Smooth muscle cell (in vitro differentiated cells): ENCODE data around the gene NIT1. TPM values are rescaled to one million over a fixed set of nuclear protein-coding genes. Genes with fewer than 3 reads are reported as not detected.

Source experiments
- DNase-seq: peaks from one replicate; lab custom pipeline; 2025; ENCODE audit not compliant: unreplicated experiment; lab: John Stamatoyannopoulos, UW
- H2AFZ ChIP-seq: fragments of 200-600 bp; sonication (generic); 2 replicates; pipeline ENCODE4 v1.6.0; 2016; ENCODE audit warnings: antibody characterized with exemption, low read depth, mild to moderate bottlenecking
- H3F3A ChIP-seq: fragments of 200-600 bp; sonication (generic); 2 replicates; pipeline ENCODE4 v1.6.0; 2017; ENCODE audit warnings: antibody characterized with exemption, low read depth
- H3K27ac ChIP-seq: fragments of 200-600 bp; sonication (generic); 2 replicates; pipeline ENCODE4 v1.5.1; 2016; ENCODE audit warnings: low read depth, mild to moderate bottlenecking
- H3K27me3 ChIP-seq: fragments of 200-600 bp; sonication (generic); 2 replicates; pipeline ENCODE4 v1.6.1; 2016; ENCODE audit warnings: low read depth, mild to moderate bottlenecking
- H3K36me3 ChIP-seq: fragments of 200-600 bp; sonication (generic); 2 replicates; pipeline ENCODE4 v1.5.1; 2016; ENCODE audit warnings: low read depth
- H3K4me1 ChIP-seq: fragments of 200-600 bp; sonication (generic); 2 replicates; pipeline ENCODE4 v1.5.1; 2016; ENCODE audit warnings: low read depth
- H3K4me2 ChIP-seq: fragments of 200-600 bp; sonication (generic); 2 replicates; pipeline ENCODE4 v1.6.0; 2016; ENCODE audit warnings: mild to moderate bottlenecking
- H3K4me3 ChIP-seq: fragments of 200-600 bp; sonication (generic); 2 replicates; pipeline ENCODE4 v1.5.1; 2016; ENCODE audit warnings: mild to moderate bottlenecking
- H3K79me2 ChIP-seq: fragments of 200-600 bp; sonication (generic); 2 replicates; pipeline ENCODE4 v1.6.0; 2016; ENCODE audit warnings: low read depth, mild to moderate bottlenecking
- H3K9ac ChIP-seq: fragments of 200-600 bp; sonication (generic); 2 replicates; pipeline ENCODE4 v1.6.0; 2016; ENCODE audit warnings: low read depth
- H3K9me3 ChIP-seq: fragments of 200-600 bp; sonication (generic); replicated peaks from 2 replicates; pipeline ENCODE4 v1.5.1; 2016; ENCODE audit warnings: low read depth
- H4K20me1 ChIP-seq: fragments of 200-600 bp; sonication (generic); 2 replicates; pipeline ENCODE4 v1.6.0; 2016; ENCODE audit warnings: low read depth
- WGBS: methylation state at CpG from one replicate; pipeline ENCODE4 v1.1.7; 2016; ENCODE audit warnings: low lambda C conversion rate; 5-methylcytosine and 5-hydroxymethylcytosine counted together
- polyA plus RNA-seq: library from polyadenylated mRNA; unstranded; fragments of >200 nt; fragmentation: Nextera tagmentation; extraction: Ambion mirVana; gene quantifications from 2 replicates; pipeline ENCODE4 v1.2.1, GENCODE V29; 2016
- total RNA-seq: library from RNA; depleted of rRNA; stranded (reverse); fragments of >200 nt; gene quantifications from 2 replicates; pipeline ENCODE4 v1.2.3, GENCODE V29; 2014
- TF ChIP-seq, protein P1 (sequence below): fragments of 200-600 bp; sonication (generic); IDR thresholded peaks from 2 replicates; pipeline ENCODE4 v1.5.1; 2017; ENCODE audit warnings: borderline replicate concordance, mild to moderate bottlenecking, antibody characterized with exemption; ENCODE audit not compliant: insufficient read depth, poor library complexity, severe bottlenecking

The NIT1 gene
- total and polyA plus RNA-seq, 2 experiments from 2014 or later: 33.6 to 37.6 TPM

DNA sequence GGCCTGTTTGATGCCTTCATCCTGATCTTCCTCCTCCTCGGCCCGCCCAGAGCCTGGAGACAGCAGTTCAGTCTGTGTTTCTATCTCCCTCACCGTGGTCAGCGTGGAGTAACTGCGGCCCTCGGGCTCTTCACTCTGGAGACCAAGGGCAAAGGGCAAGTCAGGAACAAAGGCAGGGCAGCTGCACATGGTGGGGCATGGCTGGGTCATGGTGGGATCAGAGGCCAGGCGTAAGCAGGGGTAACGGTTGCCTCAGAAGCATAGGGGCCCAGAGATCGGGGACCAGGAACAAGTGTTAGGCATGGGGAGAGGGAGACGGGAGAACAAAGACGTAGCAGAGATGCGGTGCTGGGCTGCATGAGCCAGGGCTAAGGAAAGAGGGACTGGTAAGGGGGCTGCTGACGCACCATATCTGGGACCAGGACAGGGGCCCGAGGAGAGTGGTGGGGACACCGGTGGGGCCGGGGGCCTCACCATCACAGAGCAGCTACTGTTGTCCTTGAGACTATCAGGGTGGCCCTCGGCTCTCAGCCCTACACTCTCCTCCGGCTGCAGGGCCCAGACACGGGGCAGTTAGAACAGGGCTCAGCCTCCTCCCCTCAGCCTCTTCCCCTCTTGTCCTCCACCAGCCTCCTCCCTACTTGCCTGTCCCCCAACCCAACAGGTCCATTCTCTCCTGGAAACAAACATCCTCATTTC is 45.0 kb upstream of the NIT1 start:
- no peaks in the 10 kb centered on the region for H3K36me3 ChIP-seq
- no peak overlapping the region for H3K4me3 ChIP-seq
- no peak overlapping the region for H3K9ac ChIP-seq
- TF ChIP-seq, protein P1, sequence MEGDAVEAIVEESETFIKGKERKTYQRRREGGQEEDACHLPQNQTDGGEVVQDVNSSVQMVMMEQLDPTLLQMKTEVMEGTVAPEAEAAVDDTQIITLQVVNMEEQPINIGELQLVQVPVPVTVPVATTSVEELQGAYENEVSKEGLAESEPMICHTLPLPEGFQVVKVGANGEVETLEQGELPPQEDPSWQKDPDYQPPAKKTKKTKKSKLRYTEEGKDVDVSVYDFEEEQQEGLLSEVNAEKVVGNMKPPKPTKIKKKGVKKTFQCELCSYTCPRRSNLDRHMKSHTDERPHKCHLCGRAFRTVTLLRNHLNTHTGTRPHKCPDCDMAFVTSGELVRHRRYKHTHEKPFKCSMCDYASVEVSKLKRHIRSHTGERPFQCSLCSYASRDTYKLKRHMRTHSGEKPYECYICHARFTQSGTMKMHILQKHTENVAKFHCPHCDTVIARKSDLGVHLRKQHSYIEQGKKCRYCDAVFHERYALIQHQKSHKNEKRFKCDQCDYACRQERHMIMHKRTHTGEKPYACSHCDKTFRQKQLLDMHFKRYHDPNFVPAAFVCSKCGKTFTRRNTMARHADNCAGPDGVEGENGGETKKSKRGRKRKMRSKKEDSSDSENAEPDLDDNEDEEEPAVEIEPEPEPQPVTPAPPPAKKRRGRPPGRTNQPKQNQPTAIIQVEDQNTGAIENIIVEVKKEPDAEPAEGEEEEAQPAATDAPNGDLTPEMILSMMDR: no peak
- H3K27me3 ChIP-seq: no peaks in the 10 kb centered on the region
- no peaks in the 10 kb centered on the region for H3F3A ChIP-seq
- no peaks in the 10 kb centered on the region for H3K79me2 ChIP-seq
- no peak overlapping the region for H3K27ac ChIP-seq
- H4K20me1 ChIP-seq: no peaks in the 10 kb centered on the region
- no peaks in the 10 kb centered on the region for H3K9me3 ChIP-seq
- DNase-seq: no peak
- WGBS: 95% methylated on average over 14 of the region's 19 CpGs
- H3K4me1 ChIP-seq: peaks cover 4% of the 10 kb centered on the region
- H3K4me2 ChIP-seq: no peak overlapping the region
- no peak overlapping the region for H2AFZ ChIP-seq

DNA sequence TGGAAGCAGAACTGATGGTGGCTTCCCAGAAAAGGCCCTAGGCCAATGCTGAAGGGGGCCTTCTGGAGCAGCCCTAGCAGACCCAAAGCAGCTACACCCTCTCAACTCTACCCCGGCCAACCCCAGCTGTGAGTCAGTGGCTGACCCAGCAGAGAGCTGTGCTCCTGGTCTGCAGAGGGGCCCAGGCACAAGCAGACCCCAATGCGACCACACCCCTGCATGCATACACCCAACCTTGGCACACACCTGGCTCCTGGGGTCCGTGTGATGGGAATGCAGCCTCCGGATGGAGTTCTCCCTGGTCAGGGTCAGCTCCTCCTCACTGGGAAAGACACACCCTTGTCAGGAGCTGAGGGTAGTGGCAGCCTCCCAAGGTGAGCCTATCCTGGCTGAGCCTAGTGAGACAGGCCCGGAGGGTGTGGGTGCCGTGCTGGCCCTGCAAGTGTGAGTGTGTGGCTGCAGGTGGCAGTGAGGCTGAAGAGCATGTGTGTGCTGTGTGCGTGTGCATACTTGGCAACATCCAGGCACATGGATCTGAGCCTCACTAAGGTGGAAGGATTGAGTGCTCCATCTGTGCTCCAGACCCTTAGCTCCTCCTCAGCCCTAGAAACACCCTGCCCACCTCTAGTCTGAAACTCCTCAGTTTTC is 44.3 kb upstream of the NIT1 start:
- 68% methylated on average over 7 of the region's 7 CpGs for WGBS
- no peaks in the 10 kb centered on the region for H3K36me3 ChIP-seq
- peaks cover 4% of the 10 kb centered on the region for H3K4me1 ChIP-seq
- DNase-seq: no peak
- H3K79me2 ChIP-seq: no peaks in the 10 kb centered on the region
- H3F3A ChIP-seq: no peaks in the 10 kb centered on the region
- TF ChIP-seq, protein P1: no peak
- no peak overlapping the region for H3K4me3 ChIP-seq
- H3K9ac ChIP-seq: no peak overlapping the region
- no peak overlapping the region for H2AFZ ChIP-seq
- H3K4me2 ChIP-seq: no peak overlapping the region
- H3K27ac ChIP-seq: peak overlapping the region; percentile 61
- H3K27me3 ChIP-seq: no peaks in the 10 kb centered on the region
- H4K20me1 ChIP-seq: no peaks in the 10 kb centered on the region
- H3K9me3 ChIP-seq: no peaks in the 10 kb centered on the region

DNA sequence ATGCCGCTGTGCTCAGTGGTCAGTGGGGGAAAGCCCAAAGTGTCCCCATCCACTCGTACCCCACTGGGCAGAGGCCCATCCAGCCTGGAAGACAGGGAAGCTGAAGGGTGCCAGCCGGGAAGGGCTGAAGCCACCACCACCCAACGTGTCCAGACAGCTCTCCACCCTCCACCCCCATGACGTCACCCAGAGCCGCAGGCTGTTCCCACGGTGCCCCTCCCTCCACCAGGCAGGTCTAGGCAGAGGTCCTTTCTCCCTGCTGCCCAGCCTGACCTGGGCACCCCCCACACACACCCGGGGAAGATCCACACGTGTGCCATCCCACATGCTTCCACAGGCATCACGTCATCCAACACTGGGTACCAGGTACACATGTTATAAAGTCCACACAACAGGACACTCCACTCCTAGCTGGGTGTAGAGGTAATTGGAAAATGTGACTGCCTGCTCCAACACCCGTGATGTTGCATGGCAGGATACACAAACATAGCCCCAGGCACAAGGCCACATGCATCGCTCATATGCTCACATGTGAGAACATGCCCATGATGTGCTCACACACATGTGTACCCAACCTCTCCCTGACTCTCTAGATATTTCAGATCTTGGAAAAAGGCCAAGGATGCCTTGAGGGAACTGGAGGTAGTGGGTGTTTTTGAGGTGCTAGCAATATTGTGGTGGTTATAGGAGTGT is 43.1 kb upstream of the NIT1 start:
- H2AFZ ChIP-seq: no peak overlapping the region
- H3K4me1 ChIP-seq: peaks cover 4% of the 10 kb centered on the region
- TF ChIP-seq, protein P1: no peak
- DNase-seq: no peak
- no peaks in the 10 kb centered on the region for H4K20me1 ChIP-seq
- H3K9me3 ChIP-seq: no peaks in the 10 kb centered on the region
- no peaks in the 10 kb centered on the region for H3K79me2 ChIP-seq
- no peaks in the 10 kb centered on the region for H3K27me3 ChIP-seq
- H3F3A ChIP-seq: peaks cover 2% of the 10 kb centered on the region
- H3K4me2 ChIP-seq: peak overlapping the region; percentile 13
- H3K9ac ChIP-seq: peak overlapping the region; percentile 36
- H3K27ac ChIP-seq: peak overlapping the region; percentile 61
- H3K36me3 ChIP-seq: no peaks in the 10 kb centered on the region
- H3K4me3 ChIP-seq: no peak overlapping the region
- 85% methylated on average over 9 of the region's 12 CpGs for WGBS
